Measurements from ENCODE around the gene VWA3A.

GRCh38 chr16:22109258-22109898 lies 17.0 kb downstream of the VWA3A start:
- TF ChIP-seq, protein P1, sequence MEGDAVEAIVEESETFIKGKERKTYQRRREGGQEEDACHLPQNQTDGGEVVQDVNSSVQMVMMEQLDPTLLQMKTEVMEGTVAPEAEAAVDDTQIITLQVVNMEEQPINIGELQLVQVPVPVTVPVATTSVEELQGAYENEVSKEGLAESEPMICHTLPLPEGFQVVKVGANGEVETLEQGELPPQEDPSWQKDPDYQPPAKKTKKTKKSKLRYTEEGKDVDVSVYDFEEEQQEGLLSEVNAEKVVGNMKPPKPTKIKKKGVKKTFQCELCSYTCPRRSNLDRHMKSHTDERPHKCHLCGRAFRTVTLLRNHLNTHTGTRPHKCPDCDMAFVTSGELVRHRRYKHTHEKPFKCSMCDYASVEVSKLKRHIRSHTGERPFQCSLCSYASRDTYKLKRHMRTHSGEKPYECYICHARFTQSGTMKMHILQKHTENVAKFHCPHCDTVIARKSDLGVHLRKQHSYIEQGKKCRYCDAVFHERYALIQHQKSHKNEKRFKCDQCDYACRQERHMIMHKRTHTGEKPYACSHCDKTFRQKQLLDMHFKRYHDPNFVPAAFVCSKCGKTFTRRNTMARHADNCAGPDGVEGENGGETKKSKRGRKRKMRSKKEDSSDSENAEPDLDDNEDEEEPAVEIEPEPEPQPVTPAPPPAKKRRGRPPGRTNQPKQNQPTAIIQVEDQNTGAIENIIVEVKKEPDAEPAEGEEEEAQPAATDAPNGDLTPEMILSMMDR (IDR thresholded peaks at IDR 0.05): no peak
- TF ChIP-seq, protein P2, sequence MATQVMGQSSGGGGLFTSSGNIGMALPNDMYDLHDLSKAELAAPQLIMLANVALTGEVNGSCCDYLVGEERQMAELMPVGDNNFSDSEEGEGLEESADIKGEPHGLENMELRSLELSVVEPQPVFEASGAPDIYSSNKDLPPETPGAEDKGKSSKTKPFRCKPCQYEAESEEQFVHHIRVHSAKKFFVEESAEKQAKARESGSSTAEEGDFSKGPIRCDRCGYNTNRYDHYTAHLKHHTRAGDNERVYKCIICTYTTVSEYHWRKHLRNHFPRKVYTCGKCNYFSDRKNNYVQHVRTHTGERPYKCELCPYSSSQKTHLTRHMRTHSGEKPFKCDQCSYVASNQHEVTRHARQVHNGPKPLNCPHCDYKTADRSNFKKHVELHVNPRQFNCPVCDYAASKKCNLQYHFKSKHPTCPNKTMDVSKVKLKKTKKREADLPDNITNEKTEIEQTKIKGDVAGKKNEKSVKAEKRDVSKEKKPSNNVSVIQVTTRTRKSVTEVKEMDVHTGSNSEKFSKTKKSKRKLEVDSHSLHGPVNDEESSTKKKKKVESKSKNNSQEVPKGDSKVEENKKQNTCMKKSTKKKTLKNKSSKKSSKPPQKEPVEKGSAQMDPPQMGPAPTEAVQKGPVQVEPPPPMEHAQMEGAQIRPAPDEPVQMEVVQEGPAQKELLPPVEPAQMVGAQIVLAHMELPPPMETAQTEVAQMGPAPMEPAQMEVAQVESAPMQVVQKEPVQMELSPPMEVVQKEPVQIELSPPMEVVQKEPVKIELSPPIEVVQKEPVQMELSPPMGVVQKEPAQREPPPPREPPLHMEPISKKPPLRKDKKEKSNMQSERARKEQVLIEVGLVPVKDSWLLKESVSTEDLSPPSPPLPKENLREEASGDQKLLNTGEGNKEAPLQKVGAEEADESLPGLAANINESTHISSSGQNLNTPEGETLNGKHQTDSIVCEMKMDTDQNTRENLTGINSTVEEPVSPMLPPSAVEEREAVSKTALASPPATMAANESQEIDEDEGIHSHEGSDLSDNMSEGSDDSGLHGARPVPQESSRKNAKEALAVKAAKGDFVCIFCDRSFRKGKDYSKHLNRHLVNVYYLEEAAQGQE (IDR thresholded peaks at IDR 0.05; ENCODE audit: insufficient read depth in 1 of 2, low read depth in 2 of 2, low read length in 1 of 2): no peak
- TF ChIP-seq POLR2AphosphoS5 (IDR thresholded peaks at IDR 0.05; ENCODE audit: low read depth, low read length) (no peak), SIN3A (IDR thresholded peaks at IDR 0.05; ENCODE audit: borderline replicate concordance, insufficient read depth, low read depth, low read length) (no peak), TCF7L2 (IDR thresholded peaks at IDR 0.05; ENCODE audit: low read depth, low read length) (no peak)

Data from Panc1 (cell line).